Medulla oblongata (tissue), 1 donor: ENCODE results near the gene THOC3.
"Not testable (repeated sequence)": the region's sequence is repeated elsewhere in the genome, so short reads cannot be mapped to it uniquely, and the experiment has no call there.

Source experiments
- DNase-seq: peaks from one replicate; pipeline ENCODE4 v3.0.0-alpha.2; 2015; ENCODE audit errors: extremely low spot score

THOC3 gene

DNA sequence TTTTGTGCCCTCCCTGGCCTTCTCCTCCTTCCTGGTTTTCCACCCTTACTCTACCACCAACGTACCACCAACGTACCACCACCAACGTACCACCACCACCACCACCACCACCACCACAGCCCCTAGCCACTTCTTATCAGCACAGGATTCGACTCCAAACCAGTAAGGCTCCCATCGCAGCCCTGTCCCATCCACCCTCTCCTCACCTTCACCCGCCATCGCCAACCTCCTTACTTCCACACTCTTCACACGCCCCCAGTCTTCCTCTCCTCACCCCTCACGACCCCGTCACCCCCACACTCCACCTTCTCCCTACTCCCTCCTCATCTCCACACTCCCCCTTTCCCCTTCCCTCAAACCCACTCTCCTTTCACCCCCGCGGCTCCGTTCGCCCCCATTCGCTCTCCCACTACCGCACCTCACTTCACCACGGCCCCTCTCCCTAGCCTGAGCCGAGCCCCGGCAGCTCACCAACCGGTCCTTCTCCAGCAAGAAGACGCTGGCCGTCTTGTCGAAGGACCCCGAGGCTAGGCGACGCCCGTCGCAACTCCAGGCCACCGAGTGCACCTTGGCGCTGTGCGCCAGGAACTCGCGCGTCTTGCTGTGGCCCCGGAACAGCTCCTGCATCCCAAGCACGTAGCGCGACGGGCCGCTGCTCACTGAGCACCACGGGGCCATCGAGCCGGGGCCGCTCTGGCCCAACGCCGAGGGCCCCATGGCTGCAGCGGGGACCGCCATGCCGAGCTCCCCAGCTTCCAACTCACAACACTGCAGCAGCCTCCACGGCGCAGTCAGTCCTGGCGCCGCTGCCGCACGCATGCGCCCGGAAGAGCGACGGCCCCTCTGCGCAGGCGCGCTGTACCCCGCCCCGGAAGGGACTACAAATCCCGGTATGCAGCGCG, at the start of gene THOC3:
THOC3 (minus strand) TSS at position 845 of the 902 bp plus-strand sequence; CDS start at position 738, 107 bp downstream.
- peak; percentile 65 for DNase-seq

GRCh38 chr5:176017324-176017723, 49.2 kb upstream of the THOC3 start:
- DNase-seq, result not testable (repeated sequence)

GRCh38 chr5:176014360-176014759, 46.2 kb upstream of the THOC3 start:
- not testable (repeated sequence) for DNase-seq

GRCh38 chr5:176011088-176011487, 43.0 kb upstream of the THOC3 start:
- not testable (repeated sequence) for DNase-seq

- DNase-seq, result not testable (repeated sequence)
Observed at GRCh38 chr5:176010202-176010601, 42.1 kb upstream of the THOC3 start.

GRCh38 chr5:176007220-176007619, 39.1 kb upstream of the THOC3 start:
- DNase-seq, result not testable (repeated sequence)

DNA sequence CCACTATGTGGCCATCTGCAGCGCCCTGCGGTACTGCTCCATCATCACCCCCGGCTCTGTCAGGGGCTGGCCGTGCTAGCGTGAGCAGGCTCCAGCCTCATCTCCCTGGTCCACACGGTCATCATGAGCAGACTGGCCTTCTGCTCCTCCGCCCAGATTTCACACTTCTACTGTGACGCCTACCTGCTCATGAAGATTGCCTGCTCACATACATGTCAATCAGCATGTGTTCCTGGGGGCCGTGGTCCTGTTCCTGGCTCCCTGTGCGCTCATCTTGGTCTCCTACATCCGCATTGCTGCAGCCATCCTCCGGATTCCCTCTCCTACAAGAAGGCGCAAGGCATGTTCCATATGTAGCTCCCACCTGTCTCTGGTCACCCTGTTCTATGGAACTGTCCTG, 38.7 kb upstream of the THOC3 start:
- DNase-seq, result not testable (repeated sequence)

DNA sequence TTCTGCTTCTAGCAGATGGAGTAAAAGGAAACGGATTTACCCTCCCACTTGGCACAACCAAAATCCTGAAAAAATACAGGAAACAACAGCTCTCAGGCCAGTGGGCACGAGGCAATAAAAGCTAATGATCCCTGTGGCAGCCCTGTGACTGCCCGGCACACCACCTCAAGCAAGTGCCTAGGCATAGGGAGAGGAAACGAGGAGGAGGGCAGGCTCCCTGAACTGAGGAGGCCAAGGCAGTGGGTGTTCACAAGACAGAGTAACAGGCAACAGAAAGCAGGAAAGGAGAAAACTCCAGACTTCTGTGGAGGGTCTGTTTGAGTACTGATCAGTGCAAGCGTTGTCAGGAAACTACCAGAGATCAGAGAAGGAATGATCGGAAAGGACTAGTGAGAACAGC, 29.9 kb upstream of the THOC3 start:
- DNase-seq, result not testable (repeated sequence)

DNA sequence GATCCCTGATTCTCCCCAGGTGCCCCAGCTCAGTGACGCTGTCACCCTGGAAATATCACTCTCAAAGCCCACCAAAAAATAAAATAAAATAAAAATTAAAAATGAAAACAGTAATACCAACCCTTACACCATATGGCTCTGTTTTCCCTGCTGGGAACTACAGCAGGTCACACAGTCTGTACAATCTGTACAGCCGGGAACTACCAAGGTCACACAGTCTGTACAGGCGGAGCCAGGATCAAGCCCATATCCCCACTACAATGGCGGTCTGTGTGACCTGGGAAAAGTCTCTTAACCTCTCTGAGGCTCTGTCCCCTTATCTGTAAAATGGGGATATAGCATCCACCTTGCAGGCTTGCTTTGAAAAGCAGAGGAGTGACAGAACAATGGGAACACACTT, 29.4 kb upstream of the THOC3 start:
- not testable (repeated sequence) for DNase-seq

GRCh38 chr5:175996791-175997190, 28.7 kb upstream of the THOC3 start:
- DNase-seq, result not testable (repeated sequence)

- DNase-seq, result not testable (repeated sequence)
Observed at GRCh38 chr5:175995506-175995905, 27.4 kb upstream of the THOC3 start.

GRCh38 chr5:175979371-175979995, 11.4 kb upstream of the THOC3 start:
- not testable (repeated sequence) for DNase-seq

- not testable (repeated sequence) for DNase-seq
Observed at GRCh38 chr5:175968381-175968780, 266 bp upstream of the THOC3 start.

DNA sequence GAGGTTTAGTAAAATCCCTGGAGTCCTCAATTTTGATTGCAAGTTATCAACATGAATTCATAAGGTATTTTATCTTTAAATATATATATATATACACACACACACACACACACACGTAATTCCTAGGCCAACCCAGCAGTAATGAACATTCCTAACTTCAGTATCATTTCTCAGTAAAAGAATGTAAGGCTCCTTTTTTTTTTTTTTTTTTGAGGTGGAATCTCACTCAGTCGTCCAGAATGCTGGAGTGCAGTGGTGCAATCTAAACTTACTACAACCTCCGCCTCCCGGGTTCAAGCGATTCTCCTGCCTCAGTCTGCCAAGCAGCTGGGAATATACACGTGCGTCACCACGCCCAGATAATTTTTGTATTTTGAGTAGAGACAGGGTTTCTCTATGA, 5.8 kb downstream of the THOC3 start:
- DNase-seq, result not testable (repeated sequence)

GRCh38 chr5:175960228-175960627, 7.9 kb downstream of the THOC3 start:
- DNase-seq, result not testable (repeated sequence)

- not testable (repeated sequence) for DNase-seq
Observed at GRCh38 chr5:175958515-175958914, 9.6 kb downstream of the THOC3 start.

- not testable (repeated sequence) for DNase-seq
Observed at GRCh38 chr5:175954107-175954506, 14.0 kb downstream of the THOC3 start.

DNA sequence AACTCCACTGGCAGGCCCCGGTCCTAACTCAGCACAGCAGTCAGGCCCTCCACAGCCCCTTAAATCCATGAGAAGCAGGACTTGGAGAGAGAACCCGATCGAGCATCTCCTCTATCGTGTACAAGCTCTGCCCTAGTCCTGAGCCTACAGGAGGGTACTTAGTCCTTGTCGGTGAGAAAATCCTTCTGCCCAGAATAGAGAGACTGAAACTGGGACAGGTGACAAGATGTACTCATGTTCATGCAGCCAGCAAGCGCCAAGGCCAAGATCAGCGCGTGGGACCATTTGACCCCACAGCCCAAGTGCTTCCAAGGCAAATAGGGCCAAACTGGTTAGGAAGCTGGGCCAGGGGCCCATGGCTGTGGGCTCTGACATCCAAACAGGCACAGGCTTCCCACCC, 15.3 kb downstream of the THOC3 start:
- DNase-seq, result not testable (repeated sequence)

GRCh38 chr5:175951339-175951969, 16.7 kb downstream of the THOC3 start:
- not testable (repeated sequence) for DNase-seq

DNA sequence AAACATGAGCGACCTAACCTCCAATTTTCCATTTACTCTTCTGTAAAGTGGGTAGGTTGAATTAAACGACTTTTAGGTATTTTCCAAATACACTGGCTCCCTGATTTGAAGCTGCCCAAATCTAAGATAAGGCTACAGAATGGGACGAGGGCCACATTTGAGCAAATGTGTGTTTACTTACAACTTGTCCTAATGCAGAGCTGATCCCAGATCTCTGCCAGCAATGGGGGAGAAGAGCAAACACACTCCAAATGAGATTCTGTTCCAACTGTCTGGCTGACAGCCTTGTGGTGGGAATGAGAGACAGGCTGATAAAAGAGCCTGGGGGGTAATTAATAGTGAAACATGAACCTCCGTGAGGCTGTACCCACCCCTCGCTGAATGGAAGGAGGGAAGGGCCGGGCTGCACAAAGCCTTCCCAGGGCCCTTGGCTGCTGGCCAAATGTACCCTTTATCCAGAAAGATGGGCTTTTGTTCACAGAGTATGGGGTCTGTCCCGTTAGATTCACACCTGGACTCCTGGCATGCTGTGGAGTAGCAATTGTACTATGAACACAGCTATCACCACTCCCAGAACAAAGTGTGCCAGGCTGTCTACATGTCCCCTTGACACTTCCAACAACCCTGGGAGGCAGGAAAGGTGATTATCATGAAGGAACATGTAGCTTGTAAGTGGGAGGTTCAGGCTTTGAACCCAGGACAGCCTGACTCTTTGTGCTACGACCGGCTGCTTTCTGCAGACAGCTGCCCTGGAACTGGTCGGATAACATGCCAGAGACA, 19.6 kb downstream of the THOC3 start:
- DNase-seq, result not testable (repeated sequence)

DNA sequence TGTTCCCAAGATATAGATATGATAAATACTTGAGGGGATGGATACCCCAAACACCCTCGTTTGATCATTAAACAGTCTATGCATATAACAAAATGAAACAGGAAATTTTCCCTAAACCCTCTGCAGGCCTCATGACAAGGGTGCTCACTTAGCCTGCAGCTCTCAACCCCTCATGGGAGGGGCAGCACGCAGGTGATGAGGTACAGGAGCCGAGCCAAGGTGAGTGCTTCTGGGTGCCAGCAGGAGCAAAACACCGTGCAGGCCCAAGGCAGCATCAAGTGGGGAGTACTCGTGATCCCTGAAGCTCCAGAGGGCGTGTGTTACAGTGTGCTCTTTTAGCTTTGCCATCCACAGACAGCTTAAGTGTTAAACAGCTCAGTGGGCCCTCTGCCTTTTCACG, 24.9 kb downstream of the THOC3 start:
- DNase-seq, result not testable (repeated sequence)
